SJCRH30 (cell line): Measurements from ENCODE around the gene OCLN. TPM values are rescaled to one million over a fixed set of nuclear protein-coding genes. Genes with fewer than 3 reads are reported as not detected.
A peak's percentile ranks its signal among the peaks of the same experiment; 100 is the strongest.
"Not testable (repeated sequence)": the region's sequence is repeated elsewhere in the genome, so short reads cannot be mapped to it uniquely, and the experiment has no call there.

Source experiments
- DNase-seq, 2 experiments: peaks; one replicate each; pipeline ENCODE4 v3.0.0-alpha.2; 2015 to 2020
- H3K27ac ChIP-seq: fragments of 250-450 bp; sonication (Bioruptor Pico); 2 replicates; pipeline ENCODE4 v1.5.1; 2020; ENCODE audit warnings: mild to moderate bottlenecking, moderate library complexity
- H3K27me3 ChIP-seq: fragments of 250-450 bp; sonication (Bioruptor Pico); 2 replicates; pipeline ENCODE4 v1.5.1; 2020; ENCODE audit warnings: mild to moderate bottlenecking, moderate library complexity
- H3K36me3 ChIP-seq: fragments of 250-450 bp; sonication (Bioruptor Pico); 2 replicates; pipeline ENCODE4 v1.5.1; 2020; ENCODE audit warnings: mild to moderate bottlenecking, moderate library complexity
- H3K4me1 ChIP-seq: fragments of 250-450 bp; sonication (Bioruptor Pico); 2 replicates; pipeline ENCODE4 v1.5.1; 2020; ENCODE audit warnings: mild to moderate bottlenecking, moderate library complexity
- H3K4me3 ChIP-seq: fragments of 250-450 bp; sonication (Bioruptor Pico); 2 replicates; pipeline ENCODE4 v1.5.1; 2020; ENCODE audit warnings: mild to moderate bottlenecking, moderate library complexity
- H3K9me3 ChIP-seq: fragments of 250-450 bp; sonication (Bioruptor Pico); replicated peaks from 2 replicates; pipeline ENCODE4 v1.5.1; 2020; ENCODE audit warnings: mild to moderate bottlenecking, moderate library complexity
- total RNA-seq: library from RNA; depleted of rRNA; stranded (reverse); fragments of >200 nt; shearing (Covaris generic); gene quantifications from 2 replicates; pipeline ENCODE4 v1.2.3, GENCODE V29; 2014; rRNA removed

Gene OCLN, protein sequence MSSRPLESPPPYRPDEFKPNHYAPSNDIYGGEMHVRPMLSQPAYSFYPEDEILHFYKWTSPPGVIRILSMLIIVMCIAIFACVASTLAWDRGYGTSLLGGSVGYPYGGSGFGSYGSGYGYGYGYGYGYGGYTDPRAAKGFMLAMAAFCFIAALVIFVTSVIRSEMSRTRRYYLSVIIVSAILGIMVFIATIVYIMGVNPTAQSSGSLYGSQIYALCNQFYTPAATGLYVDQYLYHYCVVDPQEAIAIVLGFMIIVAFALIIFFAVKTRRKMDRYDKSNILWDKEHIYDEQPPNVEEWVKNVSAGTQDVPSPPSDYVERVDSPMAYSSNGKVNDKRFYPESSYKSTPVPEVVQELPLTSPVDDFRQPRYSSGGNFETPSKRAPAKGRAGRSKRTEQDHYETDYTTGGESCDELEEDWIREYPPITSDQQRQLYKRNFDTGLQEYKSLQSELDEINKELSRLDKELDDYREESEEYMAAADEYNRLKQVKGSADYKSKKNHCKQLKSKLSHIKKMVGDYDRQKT
- 36.1 and 36.6 TPM in 2 replicates for total RNA-seq

DNA sequence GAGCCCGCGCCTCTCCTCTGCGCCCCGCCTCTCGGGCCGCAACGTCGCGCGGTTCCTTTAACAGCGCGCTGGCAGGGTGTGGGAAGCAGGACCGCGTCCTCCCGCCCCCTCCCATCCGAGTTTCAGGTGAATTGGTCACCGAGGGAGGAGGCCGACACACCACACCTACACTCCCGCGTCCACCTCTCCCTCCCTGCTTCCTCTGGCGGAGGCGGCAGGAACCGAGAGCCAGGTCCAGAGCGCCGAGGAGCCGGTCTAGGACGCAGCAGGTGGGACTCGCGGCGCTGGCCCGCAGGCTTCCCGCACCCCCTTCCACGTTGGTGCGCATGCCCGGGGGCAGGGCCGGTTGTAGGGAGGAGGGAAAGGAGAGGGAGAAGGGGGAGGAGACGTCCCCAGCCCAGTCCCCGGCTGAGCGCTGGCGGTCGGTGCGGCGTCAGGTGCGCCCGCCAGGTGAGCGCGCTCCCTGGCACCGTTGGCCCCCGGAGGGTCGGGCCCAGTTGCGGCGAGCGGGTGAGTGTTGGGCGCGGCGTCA lies at the start of gene OCLN:
OCLN (plus strand) TSS at position 400 of the 532 bp plus-strand sequence. CDS start 11,455 bp downstream, outside the sequence.
- H3K36me3 ChIP-seq, result no peaks in the 10 kb centered on the region
- H3K4me3 ChIP-seq, result peak within 1 kb of the TSS; percentile 80
- peak within 1 kb of the TSS; percentile 79 for H3K27ac ChIP-seq
- no peaks in the 10 kb centered on the region for H3K27me3 ChIP-seq
- peaks cover 12% of the 10 kb centered on the region for H3K4me1 ChIP-seq
- peak; percentile 74 to 79 for DNase-seq
- H3K9me3 ChIP-seq, result no peaks in the 10 kb centered on the region

DNA sequence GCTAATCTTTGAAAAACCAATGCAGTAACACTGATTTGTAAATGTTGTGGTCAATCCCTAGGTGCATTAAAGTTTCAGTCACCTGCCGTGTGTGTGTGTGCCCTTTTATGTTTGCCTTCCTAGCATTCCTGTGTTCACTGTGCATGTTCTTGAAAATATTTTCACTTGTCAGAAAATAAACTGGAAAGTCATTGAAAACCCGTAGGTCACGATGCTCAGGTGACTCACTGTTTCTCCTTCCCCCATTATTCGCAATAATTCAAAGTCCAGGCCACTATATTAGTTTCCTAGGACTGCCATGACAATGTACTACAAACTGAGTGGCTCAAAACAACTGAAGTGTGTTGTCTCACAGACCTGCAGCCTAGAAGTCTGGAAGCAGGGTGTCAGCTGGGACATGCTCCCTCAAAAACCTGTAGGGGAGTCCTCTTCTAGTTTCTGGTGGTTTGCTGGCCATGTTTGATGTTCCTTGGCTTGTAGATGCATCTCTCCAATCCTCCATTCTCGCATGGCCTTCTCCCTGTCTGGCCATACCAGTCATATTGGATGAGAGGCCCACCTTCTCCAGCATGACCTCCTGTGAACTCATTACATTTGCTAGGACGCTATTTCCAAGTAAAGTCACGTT lies 48.3 kb upstream of the OCLN start:
- no peaks in the 10 kb centered on the region for H3K27me3 ChIP-seq
- no peak overlapping the region for H3K27ac ChIP-seq
- no peaks in the 10 kb centered on the region for H3K4me1 ChIP-seq
- no peaks in the 10 kb centered on the region for H3K9me3 ChIP-seq
- DNase-seq, result no peak
- no peak overlapping the region for H3K4me3 ChIP-seq
- H3K36me3 ChIP-seq, result no peaks in the 10 kb centered on the region

DNA sequence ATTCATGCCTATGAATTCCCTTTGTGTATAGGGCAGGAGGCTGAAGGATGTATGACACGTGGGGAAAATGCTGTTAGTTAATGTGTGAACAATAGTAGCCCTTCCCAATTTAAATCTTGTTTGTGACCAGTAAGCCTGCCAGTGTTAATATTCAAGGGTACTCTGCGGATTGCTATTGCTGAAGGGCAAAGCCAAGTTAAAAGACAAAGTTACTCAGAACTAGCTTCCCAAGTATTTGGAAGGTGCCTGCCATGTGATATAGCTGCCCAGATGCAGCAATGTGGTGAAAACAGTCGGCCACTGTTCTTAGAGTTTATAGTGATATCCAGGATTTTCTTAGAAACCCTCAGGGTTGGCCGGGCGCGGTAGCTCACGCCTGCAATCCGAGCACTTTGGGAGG lies 43.1 kb upstream of the OCLN start:
- H3K4me3 ChIP-seq, result no peak overlapping the region
- no peaks in the 10 kb centered on the region for H3K27me3 ChIP-seq
- no peaks in the 10 kb centered on the region for H3K36me3 ChIP-seq
- no peaks in the 10 kb centered on the region for H3K9me3 ChIP-seq
- H3K27ac ChIP-seq, result no peak overlapping the region
- DNase-seq, result no peak
- no peaks in the 10 kb centered on the region for H3K4me1 ChIP-seq

DNA sequence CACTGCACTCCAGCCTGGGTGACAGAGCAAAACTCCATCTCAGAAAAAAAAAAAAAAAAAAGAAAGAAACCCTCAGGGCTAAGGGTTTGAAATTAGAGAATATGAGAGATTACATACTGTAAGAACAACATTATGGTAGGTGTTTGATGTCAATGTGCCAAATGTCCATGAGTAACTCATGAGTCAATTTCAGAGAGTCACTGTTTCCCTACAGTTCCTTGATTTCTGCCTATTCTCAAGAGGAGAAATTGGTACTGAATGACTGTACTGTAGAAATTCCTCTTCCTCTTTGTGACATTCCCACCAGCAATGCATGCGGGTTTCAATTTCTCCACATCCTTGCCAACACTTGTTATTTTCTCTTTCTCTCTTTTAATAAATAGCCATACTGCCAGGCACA lies 42.5 kb upstream of the OCLN start:
- Histone ChIP-seq H3K9me3 (no peaks in the 10 kb centered on the region), H3K4me3 (no peak overlapping the region), H3K36me3 (no peaks in the 10 kb centered on the region), H3K27ac (no peak overlapping the region), H3K4me1 (no peaks in the 10 kb centered on the region), H3K27me3 (no peaks in the 10 kb centered on the region)
- DNase-seq, result no peak

DNA sequence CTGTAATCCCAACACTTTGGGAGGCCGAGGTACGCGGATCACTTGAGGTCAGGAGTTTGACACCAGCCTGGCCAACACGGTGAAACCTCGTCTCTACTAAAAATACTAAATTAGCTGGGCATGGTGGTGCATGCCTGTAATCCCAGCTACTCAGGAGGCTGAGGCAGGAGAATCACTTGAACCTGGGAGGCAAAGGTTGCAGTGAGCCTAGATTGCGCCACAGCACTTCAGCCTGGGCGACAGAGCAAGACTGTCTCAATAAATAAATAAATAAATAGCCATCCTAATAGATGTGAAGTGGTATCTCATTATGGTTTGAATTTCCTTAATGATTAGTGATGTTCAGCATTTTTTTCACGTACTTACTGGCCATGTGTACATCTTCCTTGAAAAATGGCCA lies 42.1 kb upstream of the OCLN start:
- H3K9me3 ChIP-seq, H3K4me3 ChIP-seq, H3K27ac ChIP-seq, H3K36me3 ChIP-seq, DNase-seq, H3K4me1 ChIP-seq, H3K27me3 ChIP-seq: not testable (repeated sequence)

DNA sequence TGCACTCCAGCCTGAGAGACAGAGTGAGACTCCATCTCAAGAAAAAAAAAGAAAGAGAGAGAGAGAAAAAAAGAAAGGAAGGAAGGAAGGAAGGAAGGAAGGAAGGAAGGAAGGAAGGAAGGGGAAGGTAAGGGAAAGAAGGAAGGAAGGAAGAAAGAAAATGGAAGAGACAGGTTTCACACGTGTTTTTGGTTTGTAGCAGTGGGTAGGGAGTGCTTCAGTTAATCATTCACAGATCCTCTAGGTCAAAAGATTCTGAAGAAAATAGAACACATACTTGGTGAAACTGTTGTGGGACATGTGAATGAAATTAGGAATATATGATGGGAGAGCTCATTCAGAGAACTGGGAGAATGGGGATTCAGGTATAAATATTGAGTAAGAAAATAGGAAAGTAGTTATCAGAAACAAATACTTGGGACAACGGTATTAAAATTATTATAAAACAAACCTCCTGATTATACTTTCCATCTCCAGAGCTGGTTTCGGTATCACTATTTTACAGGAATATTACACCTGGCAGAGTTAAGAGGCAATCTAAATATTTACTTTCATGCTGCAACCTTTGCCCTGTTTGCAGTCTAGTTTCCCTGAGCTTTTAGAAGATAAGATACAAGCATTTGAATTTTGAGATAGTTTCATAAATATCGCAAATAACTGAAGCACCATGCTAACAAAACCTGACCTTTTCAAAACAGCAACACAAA lies 40.5 kb upstream of the OCLN start:
- Histone ChIP-seq H3K36me3 (no peaks in the 10 kb centered on the region), H3K9me3 (no peaks in the 10 kb centered on the region), H3K27me3 (no peaks in the 10 kb centered on the region), H3K27ac (no peak overlapping the region), H3K4me3 (no peak overlapping the region), H3K4me1 (no peaks in the 10 kb centered on the region)
- DNase-seq, result no peak

DNA sequence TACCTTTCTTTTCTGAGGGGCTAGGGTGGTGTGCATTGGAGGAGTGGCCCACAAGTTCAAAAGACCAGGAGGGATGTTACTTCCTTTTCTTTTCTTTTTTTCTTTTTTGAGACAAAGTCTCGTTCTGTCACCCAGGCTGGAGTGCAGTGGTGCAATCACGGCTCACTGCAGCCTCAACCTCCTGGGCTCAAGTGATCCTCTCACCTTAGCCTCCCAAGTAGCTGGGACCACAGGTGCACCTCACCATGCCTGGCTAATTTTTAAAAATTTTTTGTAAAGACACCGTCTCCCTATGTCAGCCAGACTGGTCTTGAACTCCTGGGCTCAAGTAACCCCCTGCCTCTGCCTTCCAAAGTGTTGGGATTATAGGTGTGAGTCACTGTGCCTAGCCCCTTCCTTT lies 39.1 kb upstream of the OCLN start:
- not testable (repeated sequence) for H3K27ac ChIP-seq, H3K4me3 ChIP-seq, DNase-seq, H3K36me3 ChIP-seq, H3K27me3 ChIP-seq, H3K9me3 ChIP-seq, H3K4me1 ChIP-seq

DNA sequence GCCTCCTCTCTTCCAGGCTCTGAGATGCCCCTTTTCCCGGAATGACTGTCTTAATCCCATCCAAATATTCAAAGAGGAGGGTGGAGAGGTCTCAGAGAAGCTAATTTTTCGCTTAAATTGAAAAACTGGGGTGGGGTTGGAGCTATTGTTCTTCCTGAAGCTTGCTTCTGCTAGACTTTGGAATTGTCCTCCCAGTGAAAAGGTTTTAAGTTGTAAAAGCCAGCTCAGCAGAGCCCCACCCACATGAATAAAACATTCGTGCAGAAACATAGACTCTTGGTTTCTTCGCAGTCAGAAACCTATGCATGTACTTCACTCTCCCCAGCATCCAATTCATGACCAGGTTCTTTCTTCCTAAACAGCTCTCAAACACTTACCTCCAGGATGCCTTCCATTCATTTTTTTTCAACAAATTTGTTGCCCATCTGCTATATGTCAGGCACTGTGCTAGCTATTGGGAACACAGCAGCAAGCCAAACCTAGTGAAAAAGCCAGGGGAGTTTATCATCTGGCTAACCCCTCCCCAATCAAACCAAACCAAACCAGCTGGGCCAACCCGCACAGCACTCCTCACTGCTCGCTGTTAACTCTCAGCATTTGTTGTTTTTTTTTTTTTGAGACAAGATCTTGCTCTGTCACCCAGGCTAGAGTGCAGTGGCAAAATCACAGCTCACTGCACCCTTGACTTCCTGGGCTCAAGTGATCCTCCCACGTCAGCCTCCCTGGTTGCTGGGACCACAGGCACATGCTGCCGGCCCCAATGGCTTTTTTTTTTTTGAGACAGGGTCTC lies 37.9 kb upstream of the OCLN start:
- Histone ChIP-seq H3K27ac (no peak overlapping the region), H3K9me3 (0 out of 2 replicates have a peak, but pooled peaks cover 3% of the 10 kb centered on the region), H3K4me3 (no peak overlapping the region), H3K4me1 (no peaks in the 10 kb centered on the region), H3K36me3 (no peaks in the 10 kb centered on the region), H3K27me3 (no peaks in the 10 kb centered on the region)
- DNase-seq, result no peak

DNA sequence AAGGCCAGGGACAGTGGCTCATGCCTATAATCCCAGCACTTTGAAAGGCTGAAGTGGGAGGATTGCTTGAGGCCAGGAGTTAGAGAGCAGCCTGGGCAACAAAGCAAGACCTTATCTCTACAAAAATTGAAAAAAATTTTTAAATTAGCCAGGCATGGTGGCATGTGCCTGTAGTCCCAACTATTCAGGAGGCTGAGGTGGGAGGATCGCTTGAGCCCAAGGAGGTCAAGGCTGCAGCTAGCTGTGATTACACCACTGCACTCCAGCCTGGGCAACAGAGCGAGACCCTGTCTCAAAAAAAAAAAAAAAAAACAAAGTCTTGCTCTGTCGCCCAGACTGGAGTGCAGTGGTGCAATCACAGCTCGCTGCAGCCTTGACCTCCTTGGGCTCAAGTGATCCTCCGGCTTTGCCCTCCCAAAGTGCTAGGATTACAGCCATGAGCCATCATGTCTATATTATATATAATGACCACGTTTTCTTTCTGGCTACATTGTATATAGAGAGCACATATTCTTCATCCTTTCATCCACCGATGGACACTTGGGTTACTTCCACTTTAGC lies 37.1 kb upstream of the OCLN start:
- H3K9me3 ChIP-seq, H3K4me1 ChIP-seq, DNase-seq, H3K36me3 ChIP-seq, H3K4me3 ChIP-seq, H3K27ac ChIP-seq, H3K27me3 ChIP-seq: not testable (repeated sequence)

DNA sequence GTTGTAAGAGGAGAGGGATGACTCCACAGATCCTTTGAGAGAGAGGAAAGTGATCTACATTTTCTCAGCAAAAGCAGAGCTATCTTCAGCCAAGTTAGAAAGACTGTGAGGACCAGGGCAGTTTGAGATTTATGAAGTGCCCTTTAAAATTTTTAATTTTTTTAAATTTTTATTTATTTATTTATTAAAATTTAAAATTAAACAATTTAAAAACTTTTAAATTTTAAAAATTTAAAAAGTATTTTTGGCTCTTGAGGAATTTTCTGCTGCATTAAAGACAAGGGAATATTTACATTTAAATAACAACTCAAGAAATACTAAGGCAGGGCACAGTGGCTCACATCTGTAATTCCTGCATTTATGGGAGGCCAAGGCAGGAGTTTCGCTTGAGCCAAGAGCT lies 30.4 kb upstream of the OCLN start:
- Histone ChIP-seq H3K27me3 (no peaks in the 10 kb centered on the region), H3K4me3 (no peak overlapping the region), H3K9me3 (0 out of 2 replicates have a peak, but pooled peaks cover 3% of the 10 kb centered on the region), H3K36me3 (no peaks in the 10 kb centered on the region), H3K4me1 (no peaks in the 10 kb centered on the region), H3K27ac (no peak overlapping the region)
- DNase-seq, result no peak

DNA sequence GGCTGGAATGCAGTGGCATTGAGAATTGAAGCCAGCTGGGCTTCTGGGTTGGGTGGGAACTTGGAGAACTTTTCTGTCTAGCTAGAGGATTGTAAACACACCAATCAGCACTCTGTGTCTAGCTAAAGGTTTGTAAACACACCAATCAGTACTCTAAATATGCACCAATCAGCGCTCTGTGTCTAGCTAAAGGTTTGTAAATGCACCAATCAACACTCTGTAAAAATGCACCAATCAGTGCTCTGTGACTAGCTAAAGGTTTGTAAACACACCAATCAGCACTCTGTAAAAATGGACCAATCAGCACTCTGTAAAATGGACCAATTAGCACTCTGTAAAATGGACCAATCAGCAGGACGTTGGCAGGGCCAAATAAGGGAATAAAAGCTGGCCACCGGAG lies 26.2 kb upstream of the OCLN start:
- not testable (repeated sequence) for H3K4me3 ChIP-seq, H3K9me3 ChIP-seq, H3K27ac ChIP-seq, DNase-seq, H3K27me3 ChIP-seq, H3K4me1 ChIP-seq, H3K36me3 ChIP-seq

DNA sequence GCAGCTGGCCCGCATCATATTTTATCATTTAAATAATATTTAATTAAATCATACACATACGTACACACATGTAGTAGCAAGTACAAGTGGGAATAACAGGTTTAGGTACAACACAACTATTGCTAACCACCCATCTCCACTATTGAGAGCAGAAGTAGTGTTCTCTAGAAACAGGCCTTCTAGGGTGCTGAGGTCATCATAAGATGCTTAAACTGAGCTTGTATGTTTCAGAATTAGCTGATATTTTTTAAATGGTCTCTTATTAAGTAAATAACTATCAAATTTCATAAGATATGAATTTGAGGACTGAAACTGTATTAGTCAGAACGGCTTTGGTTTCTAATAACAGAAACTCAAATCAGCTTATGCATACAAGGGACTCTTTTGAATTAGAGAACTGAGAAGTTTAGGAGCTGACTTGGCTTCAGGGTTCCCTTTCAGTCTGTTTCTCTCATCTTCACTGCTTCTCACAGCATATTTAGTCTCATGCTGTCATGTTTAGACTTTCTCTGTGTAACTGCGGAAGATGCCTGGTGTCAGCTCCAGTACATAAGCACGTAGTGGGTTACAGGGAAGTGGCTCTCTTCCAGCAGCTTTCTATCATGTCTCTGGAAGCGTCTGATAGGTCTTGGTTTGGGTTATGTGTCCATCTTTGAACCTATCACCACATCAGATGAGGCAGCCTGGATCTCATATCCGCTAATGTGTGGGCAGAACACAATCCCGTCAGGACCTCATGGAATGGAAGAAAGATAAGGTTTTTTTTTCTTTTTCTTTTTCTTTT lies 25.0 kb upstream of the OCLN start:
- DNase-seq, result no peak
- H3K4me3 ChIP-seq, result no peak overlapping the region
- H3K27me3 ChIP-seq, result no peaks in the 10 kb centered on the region
- H3K9me3 ChIP-seq, result no peaks in the 10 kb centered on the region; the same call in 1 of the 2 replicates
- H3K4me1 ChIP-seq, result no peaks in the 10 kb centered on the region
- no peak overlapping the region for H3K27ac ChIP-seq
- no peaks in the 10 kb centered on the region for H3K36me3 ChIP-seq

DNA sequence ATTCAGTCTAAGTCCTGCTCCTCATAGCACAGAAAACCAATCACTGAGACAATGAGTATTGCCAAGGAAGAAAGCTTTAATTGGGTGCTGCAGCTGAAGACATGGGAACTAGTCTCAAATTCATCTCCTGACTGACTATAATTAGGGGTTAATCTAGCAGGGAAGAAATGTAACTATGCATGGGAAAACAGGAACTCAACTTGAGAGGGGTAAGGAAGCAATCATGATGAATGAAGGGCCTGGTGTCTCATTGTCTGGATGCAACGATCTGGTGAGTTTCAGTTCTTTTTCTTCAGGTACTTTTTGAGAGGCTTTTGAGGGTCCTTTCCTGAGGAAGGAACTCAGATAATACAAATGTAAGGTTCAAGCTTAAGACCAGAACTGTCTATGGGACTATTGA lies 24.0 kb upstream of the OCLN start:
- Histone ChIP-seq H3K36me3 (no peaks in the 10 kb centered on the region), H3K9me3 (no peaks in the 10 kb centered on the region; the same call in 1 of the 2 replicates), H3K27me3 (no peaks in the 10 kb centered on the region), H3K27ac (no peak overlapping the region), H3K4me1 (no peaks in the 10 kb centered on the region), H3K4me3 (no peak overlapping the region)
- no peak for DNase-seq
